Measurements from ENCODE around the gene ACTMAP.

DNA sequence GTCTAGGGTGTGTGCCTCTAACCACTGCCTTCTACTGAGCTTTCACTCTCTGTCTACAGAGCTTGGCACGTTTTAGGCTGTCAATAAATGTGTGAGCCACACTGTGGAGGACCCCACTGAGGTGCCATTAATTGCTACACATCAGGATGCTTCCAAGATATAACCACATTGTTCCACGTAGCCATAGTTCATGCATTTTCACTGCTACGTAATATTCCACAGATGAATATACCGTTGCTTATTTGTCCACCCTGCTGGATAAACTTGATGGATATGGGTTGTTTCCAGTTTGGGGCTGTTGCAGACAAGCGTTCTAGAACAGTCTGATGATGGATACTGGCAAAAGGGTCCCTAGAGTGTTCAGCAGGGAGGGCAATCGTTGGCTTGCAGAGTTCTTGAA, 48.5 kb downstream of the ACTMAP start:
- TF ChIP-seq POLR2A (IDR thresholded peaks at IDR 0.05) = no peak
- TF ChIP-seq, protein P1, sequence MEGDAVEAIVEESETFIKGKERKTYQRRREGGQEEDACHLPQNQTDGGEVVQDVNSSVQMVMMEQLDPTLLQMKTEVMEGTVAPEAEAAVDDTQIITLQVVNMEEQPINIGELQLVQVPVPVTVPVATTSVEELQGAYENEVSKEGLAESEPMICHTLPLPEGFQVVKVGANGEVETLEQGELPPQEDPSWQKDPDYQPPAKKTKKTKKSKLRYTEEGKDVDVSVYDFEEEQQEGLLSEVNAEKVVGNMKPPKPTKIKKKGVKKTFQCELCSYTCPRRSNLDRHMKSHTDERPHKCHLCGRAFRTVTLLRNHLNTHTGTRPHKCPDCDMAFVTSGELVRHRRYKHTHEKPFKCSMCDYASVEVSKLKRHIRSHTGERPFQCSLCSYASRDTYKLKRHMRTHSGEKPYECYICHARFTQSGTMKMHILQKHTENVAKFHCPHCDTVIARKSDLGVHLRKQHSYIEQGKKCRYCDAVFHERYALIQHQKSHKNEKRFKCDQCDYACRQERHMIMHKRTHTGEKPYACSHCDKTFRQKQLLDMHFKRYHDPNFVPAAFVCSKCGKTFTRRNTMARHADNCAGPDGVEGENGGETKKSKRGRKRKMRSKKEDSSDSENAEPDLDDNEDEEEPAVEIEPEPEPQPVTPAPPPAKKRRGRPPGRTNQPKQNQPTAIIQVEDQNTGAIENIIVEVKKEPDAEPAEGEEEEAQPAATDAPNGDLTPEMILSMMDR (IDR thresholded peaks at IDR 0.05) = no peak

Measured in thyroid gland (tissue), 4 donors.